Measurements from ENCODE around the gene MAPK12. TPM values are rescaled to one million over a fixed set of nuclear protein-coding genes. Genes with fewer than 3 reads are reported as not detected.
A peak's percentile ranks its signal among the peaks of the same experiment; 100 is the strongest.

The MAPK12 gene
- total and polyA plus RNA-seq, 9 of the 15 experiments (the other 6 are each of a cell fraction or from before 2014, with no cell fraction given), result 0.79 to 71.5 (median 32.8) TPM

DNA sequence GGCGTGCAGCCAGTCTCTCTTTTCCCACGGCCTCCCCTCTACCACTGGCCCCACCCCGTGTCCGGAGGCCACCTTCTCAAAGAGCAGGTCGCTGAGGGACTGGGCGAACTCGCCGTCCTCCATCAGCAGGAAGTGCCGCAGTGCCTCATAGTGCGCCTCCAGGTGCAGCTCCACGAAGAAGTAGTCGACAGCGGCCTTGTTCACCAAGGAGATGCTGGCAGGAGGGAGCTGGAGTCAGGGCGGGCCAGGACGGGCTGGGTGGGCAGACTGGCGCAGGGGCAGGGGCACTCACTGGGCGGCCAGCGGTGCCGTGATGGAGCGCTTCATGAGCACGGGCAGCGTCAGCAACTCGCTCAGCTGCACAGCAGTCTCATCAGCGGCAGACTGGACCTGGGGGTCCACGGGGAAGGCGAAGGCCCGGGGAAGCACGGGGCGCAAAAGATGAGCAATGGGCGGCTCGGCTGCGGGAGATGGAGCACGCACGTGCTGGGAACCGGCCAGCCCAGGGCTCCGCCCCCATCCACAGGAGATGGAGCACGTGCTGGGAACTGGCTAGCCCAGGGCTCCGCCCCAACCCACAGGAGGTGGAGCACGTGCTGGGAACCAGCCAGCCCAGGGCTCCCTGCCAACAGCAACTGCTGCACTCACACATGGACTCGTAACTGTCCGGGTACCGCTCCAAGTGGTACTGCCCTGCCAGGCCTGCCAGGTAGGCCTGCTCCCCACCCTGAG lies 42.3 kb downstream of the MAPK12 start (continued):
- TF ChIP-seq, protein P1, sequence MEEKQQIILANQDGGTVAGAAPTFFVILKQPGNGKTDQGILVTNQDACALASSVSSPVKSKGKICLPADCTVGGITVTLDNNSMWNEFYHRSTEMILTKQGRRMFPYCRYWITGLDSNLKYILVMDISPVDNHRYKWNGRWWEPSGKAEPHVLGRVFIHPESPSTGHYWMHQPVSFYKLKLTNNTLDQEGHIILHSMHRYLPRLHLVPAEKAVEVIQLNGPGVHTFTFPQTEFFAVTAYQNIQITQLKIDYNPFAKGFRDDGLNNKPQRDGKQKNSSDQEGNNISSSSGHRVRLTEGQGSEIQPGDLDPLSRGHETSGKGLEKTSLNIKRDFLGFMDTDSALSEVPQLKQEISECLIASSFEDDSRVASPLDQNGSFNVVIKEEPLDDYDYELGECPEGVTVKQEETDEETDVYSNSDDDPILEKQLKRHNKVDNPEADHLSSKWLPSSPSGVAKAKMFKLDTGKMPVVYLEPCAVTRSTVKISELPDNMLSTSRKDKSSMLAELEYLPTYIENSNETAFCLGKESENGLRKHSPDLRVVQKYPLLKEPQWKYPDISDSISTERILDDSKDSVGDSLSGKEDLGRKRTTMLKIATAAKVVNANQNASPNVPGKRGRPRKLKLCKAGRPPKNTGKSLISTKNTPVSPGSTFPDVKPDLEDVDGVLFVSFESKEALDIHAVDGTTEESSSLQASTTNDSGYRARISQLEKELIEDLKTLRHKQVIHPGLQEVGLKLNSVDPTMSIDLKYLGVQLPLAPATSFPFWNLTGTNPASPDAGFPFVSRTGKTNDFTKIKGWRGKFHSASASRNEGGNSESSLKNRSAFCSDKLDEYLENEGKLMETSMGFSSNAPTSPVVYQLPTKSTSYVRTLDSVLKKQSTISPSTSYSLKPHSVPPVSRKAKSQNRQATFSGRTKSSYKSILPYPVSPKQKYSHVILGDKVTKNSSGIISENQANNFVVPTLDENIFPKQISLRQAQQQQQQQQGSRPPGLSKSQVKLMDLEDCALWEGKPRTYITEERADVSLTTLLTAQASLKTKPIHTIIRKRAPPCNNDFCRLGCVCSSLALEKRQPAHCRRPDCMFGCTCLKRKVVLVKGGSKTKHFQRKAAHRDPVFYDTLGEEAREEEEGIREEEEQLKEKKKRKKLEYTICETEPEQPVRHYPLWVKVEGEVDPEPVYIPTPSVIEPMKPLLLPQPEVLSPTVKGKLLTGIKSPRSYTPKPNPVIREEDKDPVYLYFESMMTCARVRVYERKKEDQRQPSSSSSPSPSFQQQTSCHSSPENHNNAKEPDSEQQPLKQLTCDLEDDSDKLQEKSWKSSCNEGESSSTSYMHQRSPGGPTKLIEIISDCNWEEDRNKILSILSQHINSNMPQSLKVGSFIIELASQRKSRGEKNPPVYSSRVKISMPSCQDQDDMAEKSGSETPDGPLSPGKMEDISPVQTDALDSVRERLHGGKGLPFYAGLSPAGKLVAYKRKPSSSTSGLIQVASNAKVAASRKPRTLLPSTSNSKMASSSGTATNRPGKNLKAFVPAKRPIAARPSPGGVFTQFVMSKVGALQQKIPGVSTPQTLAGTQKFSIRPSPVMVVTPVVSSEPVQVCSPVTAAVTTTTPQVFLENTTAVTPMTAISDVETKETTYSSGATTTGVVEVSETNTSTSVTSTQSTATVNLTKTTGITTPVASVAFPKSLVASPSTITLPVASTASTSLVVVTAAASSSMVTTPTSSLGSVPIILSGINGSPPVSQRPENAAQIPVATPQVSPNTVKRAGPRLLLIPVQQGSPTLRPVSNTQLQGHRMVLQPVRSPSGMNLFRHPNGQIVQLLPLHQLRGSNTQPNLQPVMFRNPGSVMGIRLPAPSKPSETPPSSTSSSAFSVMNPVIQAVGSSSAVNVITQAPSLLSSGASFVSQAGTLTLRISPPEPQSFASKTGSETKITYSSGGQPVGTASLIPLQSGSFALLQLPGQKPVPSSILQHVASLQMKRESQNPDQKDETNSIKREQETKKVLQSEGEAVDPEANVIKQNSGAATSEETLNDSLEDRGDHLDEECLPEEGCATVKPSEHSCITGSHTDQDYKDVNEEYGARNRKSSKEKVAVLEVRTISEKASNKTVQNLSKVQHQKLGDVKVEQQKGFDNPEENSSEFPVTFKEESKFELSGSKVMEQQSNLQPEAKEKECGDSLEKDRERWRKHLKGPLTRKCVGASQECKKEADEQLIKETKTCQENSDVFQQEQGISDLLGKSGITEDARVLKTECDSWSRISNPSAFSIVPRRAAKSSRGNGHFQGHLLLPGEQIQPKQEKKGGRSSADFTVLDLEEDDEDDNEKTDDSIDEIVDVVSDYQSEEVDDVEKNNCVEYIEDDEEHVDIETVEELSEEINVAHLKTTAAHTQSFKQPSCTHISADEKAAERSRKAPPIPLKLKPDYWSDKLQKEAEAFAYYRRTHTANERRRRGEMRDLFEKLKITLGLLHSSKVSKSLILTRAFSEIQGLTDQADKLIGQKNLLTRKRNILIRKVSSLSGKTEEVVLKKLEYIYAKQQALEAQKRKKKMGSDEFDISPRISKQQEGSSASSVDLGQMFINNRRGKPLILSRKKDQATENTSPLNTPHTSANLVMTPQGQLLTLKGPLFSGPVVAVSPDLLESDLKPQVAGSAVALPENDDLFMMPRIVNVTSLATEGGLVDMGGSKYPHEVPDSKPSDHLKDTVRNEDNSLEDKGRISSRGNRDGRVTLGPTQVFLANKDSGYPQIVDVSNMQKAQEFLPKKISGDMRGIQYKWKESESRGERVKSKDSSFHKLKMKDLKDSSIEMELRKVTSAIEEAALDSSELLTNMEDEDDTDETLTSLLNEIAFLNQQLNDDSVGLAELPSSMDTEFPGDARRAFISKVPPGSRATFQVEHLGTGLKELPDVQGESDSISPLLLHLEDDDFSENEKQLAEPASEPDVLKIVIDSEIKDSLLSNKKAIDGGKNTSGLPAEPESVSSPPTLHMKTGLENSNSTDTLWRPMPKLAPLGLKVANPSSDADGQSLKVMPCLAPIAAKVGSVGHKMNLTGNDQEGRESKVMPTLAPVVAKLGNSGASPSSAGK (IDR thresholded peaks at IDR 0.05), result peak; percentile 76
- TF ChIP-seq BCL6 (CRISPR knock-in tag; IDR thresholded peaks at IDR 0.05), result no peak
- TF ChIP-seq NR4A1 (CRISPR knock-in tag; IDR thresholded peaks at IDR 0.05), result no peak
- no peak for TF ChIP-seq NR4A1 (tag; IDR thresholded peaks at IDR 0.05)
- no peak for TF ChIP-seq GABPB1 (CRISPR knock-in tag; IDR thresholded peaks at IDR 0.05)
- TF ChIP-seq NR2C2 (CRISPR knock-in tag; IDR thresholded peaks at IDR 0.05), result no peak
- no peak for TF ChIP-seq NR2C2 (tag; IDR thresholded peaks at IDR 0.05)
- TF ChIP-seq EP400 (IDR thresholded peaks at IDR 0.05), result peak; percentile 42; the same call in 1 of the 2 replicates
- TF ChIP-seq, protein P2, sequence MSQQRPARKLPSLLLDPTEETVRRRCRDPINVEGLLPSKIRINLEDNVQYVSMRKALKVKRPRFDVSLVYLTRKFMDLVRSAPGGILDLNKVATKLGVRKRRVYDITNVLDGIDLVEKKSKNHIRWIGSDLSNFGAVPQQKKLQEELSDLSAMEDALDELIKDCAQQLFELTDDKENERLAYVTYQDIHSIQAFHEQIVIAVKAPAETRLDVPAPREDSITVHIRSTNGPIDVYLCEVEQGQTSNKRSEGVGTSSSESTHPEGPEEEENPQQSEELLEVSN (IDR thresholded peaks at IDR 0.05; ENCODE audit: borderline replicate concordance in 1 of 2, extremely low read depth in 1 of 2, insufficient read depth in 1 of 2, insufficient read length in 1 of 2, low read depth in 1 of 2, low read length in 1 of 2, poor library complexity in 1 of 2, severe bottlenecking in 1 of 2), result peak; percentile 47 to 69
- no peak for TF ChIP-seq HNRNPLL (IDR thresholded peaks at IDR 0.05; ENCODE audit: low read depth, low read length, poor library complexity, severe bottlenecking)
- no peak for TF ChIP-seq FIP1L1 (IDR thresholded peaks at IDR 0.05; ENCODE audit: low read depth, low read length, poor library complexity, severe bottlenecking)
- no peak for TF ChIP-seq EWSR1 (IDR thresholded peaks at IDR 0.05; ENCODE audit: borderline replicate concordance, low read depth, partially characterized antibody)
- no peak for TF ChIP-seq MEIS2 (IDR thresholded peaks at IDR 0.05; ENCODE audit: partially characterized antibody)
- TF ChIP-seq, protein P3, sequence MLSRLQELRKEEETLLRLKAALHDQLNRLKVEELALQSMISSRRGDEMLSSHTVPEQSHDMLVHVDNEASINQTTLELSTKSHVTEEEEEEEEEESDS (CRISPR knock-in tag; IDR thresholded peaks at IDR 0.05), result no peak
- TF ChIP-seq STAG1 (CRISPR knock-in tag; IDR thresholded peaks at IDR 0.05; ENCODE audit: borderline replicate concordance), result no peak
